ENCODE results near the gene IL1RAP.

- TF ChIP-seq CTCF (conservative IDR thresholded peaks at IDR 0.05; ENCODE audit: low read length) (no peak), EZH2phosphoT487 (IDR thresholded peaks at IDR 0.05; ENCODE audit: borderline replicate concordance) (no peak)
Measured at GRCh38 chr3:190564175-190564574, 50.3 kb downstream of the IL1RAP start.
